WTC11 (cell line): ENCODE measurements around the gene FAM20A. TPM values are rescaled to one million over a fixed set of nuclear protein-coding genes. Genes with fewer than 3 reads are reported as not detected.
"Not testable (repeated sequence)": the region's sequence is repeated elsewhere in the genome, so short reads cannot be mapped to it uniquely, and the experiment has no call there.

ENCODE experiments used
- ATAC-seq: fragments of 200-7000 bp; cut with Tn5 transposase; 2 replicates; pipeline ENCODE4 v1.10.0; 2021; ENCODE audit warnings: mild to moderate bottlenecking, moderate library complexity
- CTCF ChIA-PET: fragments of 300-600 bp; sonication (Branson Sonifier 250); formaldehyde crosslinking; loops from one replicate; lab custom pipeline; 2021; ENCODE audit warnings: antibody characterized with exemption; lab: Charles Lee
- POLR2A ChIA-PET: fragments of 350-600 bp; sonication (Branson Sonifier 250); formaldehyde crosslinking; loops from one replicate; lab custom pipeline; 2021; ENCODE audit warnings: antibody characterized with exemption; lab: Charles Lee
- DNase-seq: peaks from one replicate; pipeline ENCODE4 v3.0.0; 2021; ENCODE audit warnings: low spot score
- H3K27ac Mint-ChIP-seq: 2 replicates; pipeline ENCODE4 v1.8.0; 2021; ENCODE audit warnings: mixed read lengths
- H3K27me3 Mint-ChIP-seq: 2 replicates; pipeline ENCODE4 v1.8.0; 2021; ENCODE audit warnings: low read depth, mild to moderate bottlenecking, moderate library complexity, mixed read lengths
- H3K36me3 Mint-ChIP-seq: 2 replicates; pipeline ENCODE4 v1.8.0; 2021; ENCODE audit warnings: mixed read lengths
- H3K4me1 Mint-ChIP-seq: 2 replicates; pipeline ENCODE4 v1.8.0; 2022; ENCODE audit warnings: mixed read lengths
- H3K4me3 Mint-ChIP-seq: 2 replicates; pipeline ENCODE4 v1.8.0; 2021; ENCODE audit warnings: mild to moderate bottlenecking, moderate library complexity, mixed read lengths
- H3K9me3 Mint-ChIP-seq: 2 replicates; pipeline ENCODE4 v1.8.0; 2021; ENCODE audit warnings: mixed read lengths
- CREM ChIP-seq: sonication (generic); formaldehyde crosslinking; IDR thresholded peaks from 2 replicates; pipeline ENCODE4 v1.8.1; 2022; ENCODE audit warnings: mild to moderate bottlenecking, missing genetic modification reagents, moderate library complexity
- EMX1 ChIP-seq: fragments of 250-450 bp; sonication (Bioruptor Pico); IDR thresholded peaks from 2 replicates; pipeline ENCODE4 v1.8.0; 2021; ENCODE audit warnings: mild to moderate bottlenecking
- ERG ChIP-seq: fragments of 250-450 bp; sonication (Bioruptor Pico); IDR thresholded peaks from 2 replicates; pipeline ENCODE4 v1.8.0; 2021; ENCODE audit warnings: mild to moderate bottlenecking
- ESRRA ChIP-seq: sonication (generic); formaldehyde crosslinking; IDR thresholded peaks from 2 replicates; pipeline ENCODE4 v1.8.1; 2022; ENCODE audit warnings: mild to moderate bottlenecking, missing genetic modification reagents, borderline replicate concordance
- FOXP1 ChIP-seq: sonication (generic); formaldehyde crosslinking; IDR thresholded peaks from 2 replicates; pipeline ENCODE4 v1.8.0; 2022; ENCODE audit warnings: missing genetic modification reagents, mild to moderate bottlenecking, moderate library complexity, borderline replicate concordance
- FOXP4 ChIP-seq: sonication (generic); formaldehyde crosslinking; IDR thresholded peaks from 2 replicates; pipeline ENCODE4 v1.8.0; 2022; ENCODE audit warnings: mild to moderate bottlenecking, missing genetic modification reagents
- HMGA2 ChIP-seq: fragments of 250-450 bp; sonication (Bioruptor Pico); IDR thresholded peaks from 2 replicates; pipeline ENCODE4 v1.4.0; 2021; ENCODE audit warnings: mild to moderate bottlenecking, moderate library complexity
- MXD4 ChIP-seq: fragments of 250-450 bp; sonication (Bioruptor Pico); IDR thresholded peaks from 2 replicates; pipeline ENCODE4 v1.8.0; 2021; ENCODE audit warnings: mild to moderate bottlenecking, moderate library complexity, borderline replicate concordance
- NFE2L1 ChIP-seq: sonication (generic); formaldehyde crosslinking; IDR thresholded peaks from 2 replicates; pipeline ENCODE4 v1.8.1; 2023; ENCODE audit warnings: missing genetic modification reagents
- SMAD4 ChIP-seq: sonication (generic); formaldehyde crosslinking; IDR thresholded peaks from 2 replicates; pipeline ENCODE4 v1.8.0; 2022; ENCODE audit warnings: mild to moderate bottlenecking, missing genetic modification reagents
- ZNF232 ChIP-seq: sonication (generic); formaldehyde crosslinking; IDR thresholded peaks from 2 replicates; pipeline ENCODE4 v1.8.0; 2022; ENCODE audit warnings: mild to moderate bottlenecking, missing genetic modification reagents
- ZNF671 ChIP-seq: fragments of 250-450 bp; sonication (Bioruptor Pico); IDR thresholded peaks from 2 replicates; pipeline ENCODE4 v1.8.0; 2021; ENCODE audit warnings: mild to moderate bottlenecking
- ZSCAN18 ChIP-seq: fragments of 250-450 bp; sonication (Bioruptor Pico); IDR thresholded peaks from 2 replicates; pipeline ENCODE4 v2.1.2; 2022; ENCODE audit warnings: mild to moderate bottlenecking, moderate library complexity
- total RNA-seq: library from RNA; stranded (reverse); gene quantifications from 3 replicates; pipeline ENCODE4 v1.2.3, GENCODE V29; 2021

The FAM20A gene
- total RNA-seq, 1 experiment from 2014 or later, result 5.8 TPM

DNA sequence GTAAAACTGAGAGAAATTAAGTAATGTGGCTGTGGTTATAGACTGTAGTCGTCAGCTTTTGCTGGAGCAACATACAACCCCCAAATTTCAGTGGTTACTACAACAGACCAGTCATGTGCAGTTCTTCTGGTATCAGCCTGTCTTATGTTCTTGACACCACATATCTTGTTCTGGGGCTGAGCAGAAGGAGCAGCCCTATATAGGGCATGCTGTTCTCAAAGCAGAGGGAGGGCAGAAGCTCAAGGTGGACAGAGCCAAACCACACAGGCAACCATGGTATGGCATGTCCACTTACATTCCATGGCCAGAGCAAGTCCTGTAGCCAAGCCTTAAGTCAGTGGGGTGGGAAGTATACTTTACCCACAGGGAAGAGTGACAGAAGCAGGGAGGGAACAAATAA lies 81.3 kb downstream of the FAM20A start:
- DNase-seq (no peak), ATAC-seq (no peak)
- no peak for TF ChIP-seq EMX1
- no peak for TF ChIP-seq NFE2L1
- no peak for TF ChIP-seq SMAD4 (CRISPR knock-in tag)
- no peak for TF ChIP-seq HMGA2 (CRISPR knock-in tag)
- Mint-ChIP-seq H3K27me3 (no peaks in the 10 kb centered on the region), H3K4me3 (no peak overlapping the region), H3K36me3 (peaks cover 74% of the 10 kb centered on the region), H3K27ac (peak overlapping the region; percentile 55; the same call in 1 of the 2 replicates), H3K4me1 (peaks cover 4% of the 10 kb centered on the region), H3K9me3 (peaks cover 33% of the 10 kb centered on the region)
- CTCF ChIA-PET, result interaction anchor here (1.4 kb wide), 1 partner anchor 14 kb away, joined by 3 read pairs; no protein-coding TSS in a partner anchor
- POLR2A ChIA-PET, result no interaction called here

DNA sequence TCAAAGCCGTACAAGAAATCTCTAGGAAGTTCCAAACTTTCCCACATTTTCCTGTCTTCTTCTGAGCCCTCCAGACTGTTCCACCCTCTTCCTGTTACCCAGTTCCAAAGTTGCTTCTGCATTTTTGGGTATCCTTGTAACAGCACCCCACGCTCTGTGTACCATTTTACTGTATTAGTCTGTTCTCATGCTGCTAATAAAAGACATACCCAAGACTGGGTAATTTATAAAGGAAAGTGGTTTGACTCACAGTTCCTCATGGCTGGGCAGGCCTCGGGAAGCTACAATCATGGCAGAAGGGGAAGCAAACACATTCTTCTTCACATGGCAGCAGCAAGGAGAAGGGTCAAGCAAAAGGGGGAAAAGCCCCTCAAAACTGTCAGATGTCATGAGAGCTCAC lies 82.1 kb downstream of the FAM20A start:
- H3K27me3 Mint-ChIP-seq, POLR2A ChIA-PET: not testable (repeated sequence)
- H3K9me3 Mint-ChIP-seq, result peaks cover 33% of the 10 kb centered on the region

GRCh38 chr17:68518063-68518815 lies 82.9 kb downstream of the FAM20A start:
- Mint-ChIP-seq H3K36me3 (peaks cover 59% of the 10 kb centered on the region), H3K27ac (no peak overlapping the region), H3K4me1 (peaks cover 21% of the 10 kb centered on the region), H3K27me3 (no peaks in the 10 kb centered on the region), H3K9me3 (peaks cover 33% of the 10 kb centered on the region), H3K4me3 (no peak overlapping the region)
- ATAC-seq (peak; percentile 36; the same call in 1 of the 2 replicates), DNase-seq (no peak)
- CTCF ChIA-PET, result no interaction called here
- TF ChIP-seq ESRRA (CRISPR knock-in tag) (no peak), EMX1 (no peak), FOXP4 (CRISPR knock-in tag) (no peak), MXD4 (no peak), ZSCAN18 (CRISPR knock-in tag) (no peak), ZNF232 (CRISPR knock-in tag) (no peak), CREM (CRISPR knock-in tag) (no peak), ERG (CRISPR knock-in tag) (no peak), FOXP1 (CRISPR knock-in tag) (no peak), ZNF671 (CRISPR knock-in tag) (no peak)
- POLR2A ChIA-PET, result no interaction called here

More for the DNA sequence above, 82.1 kb downstream of the FAM20A start:
- ATAC-seq, DNase-seq, H3K4me3 Mint-ChIP-seq: not testable (repeated sequence)
- CTCF ChIA-PET, result interaction anchor here (1.4 kb wide), 1 partner anchor 15 kb away, joined by 3 read pairs; no protein-coding TSS in a partner anchor
- peaks cover 66% of the 10 kb centered on the region for H3K36me3 Mint-ChIP-seq
- H3K4me1 Mint-ChIP-seq, result peaks cover 12% of the 10 kb centered on the region
- 0 out of 2 replicates have a peak overlapping the region, but pooled peaks have one; percentile 31 for H3K27ac Mint-ChIP-seq

- ATAC-seq, H3K4me3 Mint-ChIP-seq, H3K27ac Mint-ChIP-seq, CTCF ChIA-PET, DNase-seq, POLR2A ChIA-PET, H3K27me3 Mint-ChIP-seq: not testable (repeated sequence)
- peaks cover 21% of the 10 kb centered on the region for H3K4me1 Mint-ChIP-seq
- peaks cover 33% of the 10 kb centered on the region for H3K9me3 Mint-ChIP-seq
- peaks cover 53% of the 10 kb centered on the region for H3K36me3 Mint-ChIP-seq
These were observed 83.6 kb downstream of the FAM20A start for GRCh38 chr17:68517605-68518004.
